Thoracic aorta (tissue), 2 donors: Measurements from ENCODE around the gene ZC3H12D. TPM values are rescaled to one million over a fixed set of nuclear protein-coding genes. Genes with fewer than 3 reads are reported as not detected.

Source experiments
- ATAC-seq: fragments of 150-250 bp; one replicate; pipeline ENCODE4 v1.8.0; 2017; ENCODE audit warnings: low read depth; ENCODE audit not compliant: insufficient number of reproducible peaks, low FRiP score
- DNase-seq: peaks from one replicate; pipeline ENCODE4 v3.0.0-alpha.2; 2020; ENCODE audit warnings: low spot score
- H3K27ac ChIP-seq, 2 donors: fragments of 200-600 bp; sonication (generic); 1 replicate in 1 of 2; 2 replicates in 1 of 2; pipeline ENCODE4 v1.5.1; 2016; ENCODE audit warnings: mild to moderate bottlenecking in 2 of 2, moderate library complexity in 2 of 2
- H3K27me3 ChIP-seq: fragments of 200-600 bp; sonication (generic); replicated peaks from 2 replicates; pipeline ENCODE4 v1.6.0; 2016; ENCODE audit warnings: mild to moderate bottlenecking; ENCODE audit not compliant: insufficient read depth
- H3K36me3 ChIP-seq: fragments of 200-600 bp; sonication (generic); one replicate; pipeline ENCODE4 v1.5.1; 2016
- H3K4me1 ChIP-seq, 2 donors: fragments of 200-600 bp; sonication (generic); 1 replicate in 1 of 2; 2 replicates in 1 of 2; pipeline versions ENCODE4 v1.5.1 to v1.6.0; 2016; ENCODE audit warnings: low read depth in 2 of 2, mild to moderate bottlenecking in 1 of 2; ENCODE audit not compliant: control insufficient read depth in 1 of 2
- H3K4me3 ChIP-seq: fragments of 200-600 bp; sonication (generic); 2 replicates; pipeline ENCODE4 v1.5.1; 2016; ENCODE audit warnings: mild to moderate bottlenecking
- H3K9me3 ChIP-seq: fragments of 200-600 bp; sonication (generic); 2 replicates; pipeline ENCODE4 v1.5.1; 2016
- CTCF ChIP-seq: fragments of 200-600 bp; sonication (generic); IDR thresholded peaks from one replicate; pipeline ENCODE4 v1.5.1; 2019; ENCODE audit warnings: antibody characterized with exemption
- total RNA-seq, 2 donors: library from RNA; depleted of rRNA; stranded (reverse); fragments of >200 nt; gene quantifications; one replicate each; pipeline versions ENCODE4 v1.1.0 to v1.2.3, GENCODE V29; 2016

The ZC3H12D gene
- total RNA-seq, 2 donors from 2014 or later = 1.9 to 3.8 TPM

GRCh38 chr6:149451376-149452036 is 33.3 kb downstream of the ZC3H12D start:
- H3K27me3 ChIP-seq = no peaks in the 10 kb centered on the region
- no peak overlapping the region for H3K27ac ChIP-seq
- ATAC-seq (no peak), DNase-seq (no peak)
- no peaks in the 10 kb centered on the region for H3K9me3 ChIP-seq
- H3K4me3 ChIP-seq = peak overlapping the region; percentile 77
- no peaks in the 10 kb centered on the region for H3K36me3 ChIP-seq
- no peak for TF ChIP-seq CTCF
- H3K4me1 ChIP-seq = peaks cover 17 to 40% of the 10 kb centered on the region in 2 donors

- DNase-seq (no peak), ATAC-seq (no peak)
- peaks cover 17 to 40% of the 10 kb centered on the region in 2 donors for H3K4me1 ChIP-seq
- H3K36me3 ChIP-seq = no peaks in the 10 kb centered on the region
- no peak overlapping the region for H3K27ac ChIP-seq
- no peaks in the 10 kb centered on the region for H3K9me3 ChIP-seq
- H3K27me3 ChIP-seq = no peaks in the 10 kb centered on the region
- H3K4me3 ChIP-seq = peak overlapping the region; percentile 77
- no peak for TF ChIP-seq CTCF
These were observed 34.0 kb downstream of the ZC3H12D start for GRCh38 chr6:149450679-149451375.

GRCh38 chr6:149449831-149450678 is 34.8 kb downstream of the ZC3H12D start:
- DNase-seq (no peak), ATAC-seq (no peak)
- Histone ChIP-seq H3K27me3 (no peaks in the 10 kb centered on the region), H3K27ac (no peak overlapping the region), H3K36me3 (no peaks in the 10 kb centered on the region), H3K9me3 (no peaks in the 10 kb centered on the region), H3K4me3 (peak overlapping the region; percentile 77), H3K4me1 (peaks cover 17 to 34% of the 10 kb centered on the region in 2 donors)
- no peak for TF ChIP-seq CTCF

GRCh38 chr6:149448821-149449453 is 35.9 kb downstream of the ZC3H12D start:
- Histone ChIP-seq H3K27ac (no peak overlapping the region), H3K4me1 (peaks cover 14 to 25% of the 10 kb centered on the region in 2 donors), H3K27me3 (no peaks in the 10 kb centered on the region), H3K36me3 (no peaks in the 10 kb centered on the region), H3K4me3 (no peak overlapping the region), H3K9me3 (no peaks in the 10 kb centered on the region)
- DNase-seq = no peak
- ATAC-seq = no peak
- TF ChIP-seq CTCF = no peak
